ENCODE measurements around the gene RNF151. TPM values are rescaled to one million over a fixed set of nuclear protein-coding genes. Genes with fewer than 3 reads are reported as not detected.
A peak's percentile ranks its signal among the peaks of the same experiment; 100 is the strongest.

Gene RNF151
- total RNA-seq, 1 experiment from 2014 or later: not detected

DNA sequence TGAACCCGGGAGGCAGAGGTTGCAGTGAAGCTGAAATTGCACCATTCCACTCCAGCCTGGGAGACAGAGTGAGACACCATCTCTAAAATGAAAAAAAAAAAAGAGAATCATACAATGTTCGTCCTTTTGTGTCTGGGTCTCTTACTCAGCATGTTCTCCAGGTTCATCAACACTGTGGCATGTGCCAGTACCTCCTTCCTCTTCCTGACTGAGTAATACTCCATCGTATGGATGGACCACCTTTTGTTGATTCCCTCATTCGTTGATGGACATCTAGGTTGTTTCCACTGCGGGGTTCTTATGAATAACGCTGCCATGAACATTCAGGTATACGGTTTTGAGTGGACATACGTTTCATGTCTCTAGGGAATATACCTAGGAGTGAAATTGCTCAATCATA lies 44.3 kb upstream of the RNF151 start:
- DNase-seq: no peak
- H3K4me3 ChIP-seq (ENCODE audit: low read length): no peak overlapping the region
- H3K36me3 ChIP-seq (ENCODE audit: insufficient read depth, low read length): no peaks in the 10 kb centered on the region
- no peaks in the 10 kb centered on the region for H3K9me2 ChIP-seq (replicated peaks; ENCODE audit: insufficient read depth, low read length)
- no peak overlapping the region for H2AFZ ChIP-seq (ENCODE audit: low read length)
- H3K9ac ChIP-seq (ENCODE audit: low read length): no peak overlapping the region
- no peak overlapping the region for H3K4me2 ChIP-seq (ENCODE audit: low read depth, low read length, poor library complexity, severe bottlenecking)
- H3K79me2 ChIP-seq (ENCODE audit: low read length): no peaks in the 10 kb centered on the region
- H3K4me1 ChIP-seq (ENCODE audit: low read length): no peaks in the 10 kb centered on the region
- H3K27me3 ChIP-seq (ENCODE audit: low read length): no peaks in the 10 kb centered on the region
- no peaks in the 10 kb centered on the region for H4K20me1 ChIP-seq (ENCODE audit: insufficient read depth, low read depth, low read length)
- no peak overlapping the region for H3K27ac ChIP-seq (ENCODE audit: low read length)
- no peaks in the 10 kb centered on the region for H3K9me3 ChIP-seq (ENCODE audit: low read length)

DNA sequence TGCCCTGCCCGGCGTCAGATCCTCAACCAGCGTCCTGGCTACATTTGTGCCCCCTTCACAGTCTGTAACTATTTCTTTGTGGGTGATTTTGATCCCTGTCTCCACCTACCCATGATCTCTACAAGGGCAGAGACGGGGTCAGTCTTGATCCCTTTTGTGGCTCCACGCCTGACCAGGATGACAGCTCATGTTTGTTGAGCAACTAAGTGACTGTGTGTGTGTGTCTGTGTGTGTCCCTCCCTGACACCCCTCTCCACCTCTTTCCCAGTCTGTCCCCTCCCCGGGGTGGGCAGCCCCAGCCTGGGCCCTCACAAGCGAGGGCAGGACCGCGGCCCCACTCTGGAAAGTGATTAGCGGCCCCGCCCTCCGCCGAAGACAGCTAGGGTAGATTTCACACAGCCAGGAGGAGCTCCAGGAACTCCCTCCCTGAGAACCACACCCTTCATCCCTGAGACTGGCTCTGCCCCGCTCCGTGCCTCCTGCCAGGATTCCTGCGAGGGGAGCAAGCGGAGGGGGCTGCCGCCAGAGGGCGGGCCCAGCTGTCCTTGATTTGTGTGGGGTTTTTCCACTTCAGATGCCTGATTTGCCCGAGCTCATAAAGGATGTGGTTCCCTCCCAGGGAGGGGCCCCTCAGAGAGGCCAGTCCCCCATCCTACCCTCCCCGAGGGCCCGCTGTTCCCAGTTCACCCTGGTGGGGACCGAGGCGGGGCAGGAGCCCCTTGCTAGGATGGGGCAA lies 43.2 kb upstream of the RNF151 start:
- Histone ChIP-seq H3K4me2 (ENCODE audit: low read depth, low read length, poor library complexity, severe bottlenecking) (no peak overlapping the region), H3K9ac (ENCODE audit: low read length) (no peak overlapping the region)

DNA sequence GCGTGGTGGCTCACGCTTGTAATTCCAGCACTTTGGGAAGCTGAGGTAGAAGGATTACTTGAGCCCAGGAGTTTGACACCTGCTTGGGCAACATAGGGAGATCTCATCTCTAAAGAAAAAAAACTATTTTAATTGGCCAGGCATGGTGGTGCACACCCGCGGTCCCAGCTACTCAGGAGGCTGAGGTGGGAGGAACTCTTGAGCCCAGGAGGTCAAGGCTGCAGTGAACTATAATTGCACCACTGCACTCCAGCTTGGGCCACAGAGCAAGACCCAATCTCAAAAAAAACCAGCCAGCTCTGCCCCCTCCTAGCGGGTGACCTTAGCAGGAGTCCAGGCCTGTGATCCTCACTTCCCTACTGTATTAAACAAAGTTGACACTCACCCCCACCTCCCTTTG lies 42.6 kb upstream of the RNF151 start:
- Histone ChIP-seq H4K20me1 (ENCODE audit: insufficient read depth, low read depth, low read length) (no peaks in the 10 kb centered on the region), H3K27me3 (ENCODE audit: low read length) (no peaks in the 10 kb centered on the region), H3K9me3 (ENCODE audit: low read length) (no peaks in the 10 kb centered on the region), H2AFZ (ENCODE audit: low read length) (no peak overlapping the region), H3K27ac (ENCODE audit: low read length) (no peak overlapping the region), H3K4me2 (ENCODE audit: low read depth, low read length, poor library complexity, severe bottlenecking) (no peak overlapping the region), H3K9me2 (replicated peaks; ENCODE audit: insufficient read depth, low read length) (no peaks in the 10 kb centered on the region), H3K36me3 (ENCODE audit: insufficient read depth, low read length) (no peaks in the 10 kb centered on the region), H3K4me1 (ENCODE audit: low read length) (peaks cover under 1% of the 10 kb centered on the region), H3K9ac (ENCODE audit: low read length) (no peak overlapping the region), H3K79me2 (ENCODE audit: low read length) (no peaks in the 10 kb centered on the region), H3K4me3 (ENCODE audit: low read length) (no peak overlapping the region)
- DNase-seq: no peak

More for the DNA sequence above, 43.2 kb upstream of the RNF151 start:
- Histone ChIP-seq H3K27ac (ENCODE audit: low read length) (no peak overlapping the region), H3K4me1 (ENCODE audit: low read length) (no peaks in the 10 kb centered on the region), H2AFZ (ENCODE audit: low read length) (no peak overlapping the region), H3K9me3 (ENCODE audit: low read length) (no peaks in the 10 kb centered on the region), H3K4me3 (ENCODE audit: low read length) (no peak overlapping the region), H3K9me2 (replicated peaks; ENCODE audit: insufficient read depth, low read length) (no peaks in the 10 kb centered on the region), H4K20me1 (ENCODE audit: insufficient read depth, low read depth, low read length) (no peaks in the 10 kb centered on the region), H3K27me3 (ENCODE audit: low read length) (no peaks in the 10 kb centered on the region), H3K79me2 (ENCODE audit: low read length) (no peaks in the 10 kb centered on the region), H3K36me3 (ENCODE audit: insufficient read depth, low read length) (no peaks in the 10 kb centered on the region)
- no peak for DNase-seq

DNA sequence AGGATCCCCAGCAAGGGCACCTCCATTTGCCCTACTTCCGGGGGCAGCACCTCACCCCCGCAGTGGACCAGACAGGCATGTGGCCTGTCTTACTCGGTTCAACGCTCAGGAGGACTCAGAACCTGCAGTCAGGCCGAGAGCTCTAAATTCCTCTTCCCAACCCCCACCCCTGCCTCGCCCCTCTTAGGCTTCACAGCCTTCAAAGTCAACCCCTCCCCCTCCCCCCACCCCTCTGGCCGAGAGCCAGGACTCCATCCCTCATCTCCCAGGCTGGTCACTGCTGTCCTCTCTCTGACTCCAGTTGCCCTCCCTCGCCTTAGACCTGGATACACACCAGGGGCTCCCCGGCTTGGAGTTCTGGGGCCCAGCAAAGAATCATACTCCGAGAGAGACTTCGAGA lies 40.4 kb upstream of the RNF151 start:
- no peaks in the 10 kb centered on the region for H3K36me3 ChIP-seq (ENCODE audit: insufficient read depth, low read length)
- H2AFZ ChIP-seq (ENCODE audit: low read length): no peak overlapping the region
- H3K27me3 ChIP-seq (ENCODE audit: low read length): no peaks in the 10 kb centered on the region
- no peaks in the 10 kb centered on the region for H3K9me2 ChIP-seq (replicated peaks; ENCODE audit: insufficient read depth, low read length)
- DNase-seq: no peak
- H3K4me1 ChIP-seq (ENCODE audit: low read length): peaks cover 7% of the 10 kb centered on the region
- no peaks in the 10 kb centered on the region for H3K9me3 ChIP-seq (ENCODE audit: low read length)
- H3K4me3 ChIP-seq (ENCODE audit: low read length): no peak overlapping the region
- no peaks in the 10 kb centered on the region for H3K79me2 ChIP-seq (ENCODE audit: low read length)
- no peaks in the 10 kb centered on the region for H4K20me1 ChIP-seq (ENCODE audit: insufficient read depth, low read depth, low read length)
- H3K27ac ChIP-seq (ENCODE audit: low read length): no peak overlapping the region
- no peak overlapping the region for H3K9ac ChIP-seq (ENCODE audit: low read length)
- H3K4me2 ChIP-seq (ENCODE audit: low read depth, low read length, poor library complexity, severe bottlenecking): no peak overlapping the region

DNA sequence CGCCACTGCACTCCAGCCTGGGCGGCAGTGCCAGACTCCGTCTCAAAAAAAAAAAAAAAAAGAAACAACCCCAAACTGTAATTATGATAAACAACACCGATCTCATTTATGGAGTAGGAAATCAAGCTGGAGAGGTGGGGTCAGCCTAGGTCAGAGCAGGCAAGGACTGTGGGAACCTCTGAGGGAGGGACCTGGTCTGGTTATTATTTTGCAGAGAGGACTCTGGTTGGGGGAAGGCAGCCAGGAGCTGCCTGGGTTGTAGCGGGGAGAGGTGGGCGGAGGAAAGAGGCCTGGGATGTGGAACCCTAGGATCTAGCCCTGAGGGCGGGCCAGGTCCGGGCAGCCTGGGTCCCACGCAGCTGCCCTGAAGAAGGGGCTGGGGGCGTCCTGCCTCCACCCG lies 37.6 kb upstream of the RNF151 start:
- peak overlapping the region; percentile 55; the same call in 1 of the 2 replicates for H3K4me3 ChIP-seq (ENCODE audit: low read length)
- no peaks in the 10 kb centered on the region for H3K36me3 ChIP-seq (ENCODE audit: insufficient read depth, low read length)
- no peaks in the 10 kb centered on the region for H3K9me2 ChIP-seq (replicated peaks; ENCODE audit: insufficient read depth, low read length)
- no peaks in the 10 kb centered on the region for H3K9me3 ChIP-seq (ENCODE audit: low read length)
- peaks cover 7% of the 10 kb centered on the region for H3K4me1 ChIP-seq (ENCODE audit: low read length)
- peak overlapping the region; percentile 65 for H3K4me2 ChIP-seq (ENCODE audit: low read depth, low read length, poor library complexity, severe bottlenecking)
- H3K27me3 ChIP-seq (ENCODE audit: low read length): no peaks in the 10 kb centered on the region
- H4K20me1 ChIP-seq (ENCODE audit: insufficient read depth, low read depth, low read length): no peaks in the 10 kb centered on the region
- peak overlapping the region; percentile 66 for H3K9ac ChIP-seq (ENCODE audit: low read length)
- no peaks in the 10 kb centered on the region for H3K79me2 ChIP-seq (ENCODE audit: low read length)
- DNase-seq: peak; percentile 48
- H3K27ac ChIP-seq (ENCODE audit: low read length): no peak overlapping the region
- H2AFZ ChIP-seq (ENCODE audit: low read length): peak overlapping the region; percentile 56

DNA sequence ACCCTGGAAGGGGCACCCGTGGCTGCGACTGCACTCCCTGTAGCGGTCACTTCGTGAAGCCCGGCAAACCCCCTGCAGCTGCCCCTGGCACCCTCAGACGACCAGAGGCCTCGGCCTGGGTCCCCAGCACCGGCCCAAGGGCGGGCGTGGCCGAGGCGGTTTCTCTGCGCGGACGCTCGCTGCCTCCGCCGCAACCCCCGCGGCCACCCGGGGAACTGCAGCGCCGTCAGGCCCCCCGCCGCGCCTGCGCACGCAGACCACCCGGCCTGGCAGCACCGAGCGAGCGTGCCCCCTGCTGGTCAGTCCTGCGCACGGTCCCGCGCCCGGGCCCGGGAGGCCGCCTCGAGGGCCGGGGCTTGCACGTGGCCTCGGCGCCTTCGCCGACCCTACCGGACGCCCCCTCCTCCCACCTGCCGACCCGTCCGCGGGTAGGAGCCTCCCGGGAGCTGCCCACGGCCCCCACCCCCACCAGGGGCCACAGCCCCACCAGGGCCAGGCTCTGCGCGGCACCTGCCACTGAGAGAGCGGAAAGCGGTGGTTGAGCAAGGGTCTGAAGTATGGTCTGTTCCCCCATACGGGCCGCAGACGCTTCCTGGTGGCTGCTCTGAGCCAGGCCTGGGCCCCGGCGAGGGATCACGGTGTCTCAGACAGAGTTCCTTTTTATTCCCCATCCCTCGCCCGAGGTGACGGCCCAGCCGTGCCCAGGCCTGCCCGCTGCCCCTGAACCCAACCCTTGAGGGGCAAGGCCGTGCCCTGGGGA lies 36.9 kb upstream of the RNF151 start:
- Histone ChIP-seq H2AFZ (ENCODE audit: low read length) (peak overlapping the region; percentile 84), H3K4me2 (ENCODE audit: low read depth, low read length, poor library complexity, severe bottlenecking) (peak overlapping the region; percentile 65), H3K9me2 (replicated peaks; ENCODE audit: insufficient read depth, low read length) (no peaks in the 10 kb centered on the region), H3K9me3 (ENCODE audit: low read length) (no peaks in the 10 kb centered on the region), H3K9ac (ENCODE audit: low read length) (peak overlapping the region; percentile 66), H3K27ac (ENCODE audit: low read length) (no peak overlapping the region), H3K4me1 (ENCODE audit: low read length) (peaks cover 7% of the 10 kb centered on the region), H3K36me3 (ENCODE audit: insufficient read depth, low read length) (no peaks in the 10 kb centered on the region), H4K20me1 (ENCODE audit: insufficient read depth, low read depth, low read length) (no peaks in the 10 kb centered on the region), H3K79me2 (ENCODE audit: low read length) (no peaks in the 10 kb centered on the region), H3K27me3 (ENCODE audit: low read length) (no peaks in the 10 kb centered on the region), H3K4me3 (ENCODE audit: low read length) (peak overlapping the region; percentile 55; the same call in 1 of the 2 replicates)
- DNase-seq: peak; percentile 95

DNA sequence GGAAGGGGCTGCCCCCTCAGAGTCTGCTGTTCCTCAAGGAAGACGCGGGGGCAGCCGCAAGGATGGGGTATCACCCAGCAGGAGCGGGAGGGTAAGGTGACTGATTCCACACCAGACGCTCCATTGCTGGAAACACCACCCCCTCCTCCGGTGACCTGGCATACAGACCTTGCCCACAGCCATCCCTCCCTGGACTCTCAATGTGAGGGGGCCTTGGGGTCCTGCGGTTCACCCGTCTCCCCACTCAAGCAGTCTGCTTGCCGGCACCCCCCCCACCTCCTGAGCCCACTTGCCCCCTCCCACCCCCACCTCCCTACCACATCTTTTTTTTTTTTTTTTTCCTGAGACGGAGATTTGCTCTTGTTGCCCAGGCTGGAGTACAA lies 36.3 kb upstream of the RNF151 start:
- Histone ChIP-seq H3K9ac (ENCODE audit: low read length) (no peak overlapping the region), H4K20me1 (ENCODE audit: insufficient read depth, low read depth, low read length) (no peaks in the 10 kb centered on the region), H3K79me2 (ENCODE audit: low read length) (no peaks in the 10 kb centered on the region), H3K27me3 (ENCODE audit: low read length) (no peaks in the 10 kb centered on the region), H3K9me3 (ENCODE audit: low read length) (no peaks in the 10 kb centered on the region), H2AFZ (ENCODE audit: low read length) (no peak overlapping the region; the same call in 1 of the 2 replicates), H3K9me2 (replicated peaks; ENCODE audit: insufficient read depth, low read length) (no peaks in the 10 kb centered on the region), H3K4me3 (ENCODE audit: low read length) (no peak overlapping the region), H3K4me1 (ENCODE audit: low read length) (peaks cover 7% of the 10 kb centered on the region), H3K4me2 (ENCODE audit: low read depth, low read length, poor library complexity, severe bottlenecking) (no peak overlapping the region), H3K36me3 (ENCODE audit: insufficient read depth, low read length) (no peaks in the 10 kb centered on the region), H3K27ac (ENCODE audit: low read length) (no peak overlapping the region)
- DNase-seq: no peak

Data from Karpas-422 (cell line).